Stimulated activated naive B cell treated with anti-CD40 and anti-IgM and Interleukin-4, amounts not matched to agents 10 μg/mL and 1 μg/mL and 100 μg/mL, for 72 hours (primary cell): ENCODE results near the gene VKORC1.

Experiments
- ATAC-seq, 2 donors: fragments of 150-1000 bp; cut with Tn5 transposase; replicated peaks; 2 replicates each; pipeline ENCODE4 v1.10.0; 2021; ENCODE audit warnings: moderate library complexity in 1 of 2
- DNase-seq: peaks from one replicate; pipeline ENCODE4 v3.0.0; 2021
- H3K27ac Mint-ChIP-seq: one replicate; pipeline ENCODE4 v1.8.0; 2022; ENCODE audit warnings: mild to moderate bottlenecking, mixed read lengths
- H3K27me3 Mint-ChIP-seq, 2 donors: one replicate each; pipeline ENCODE4 v1.8.0; 2022; ENCODE audit warnings: mixed read lengths in 2 of 2
- H3K36me3 Mint-ChIP-seq, 2 donors: one replicate each; pipeline ENCODE4 v1.8.0; 2022; ENCODE audit warnings: mixed read lengths in 2 of 2, mild to moderate bottlenecking in 1 of 2
- H3K4me1 Mint-ChIP-seq, 2 donors: one replicate each; pipeline ENCODE4 v1.8.0; 2022; ENCODE audit warnings: mixed read lengths in 2 of 2, mild to moderate bottlenecking in 1 of 2
- H3K4me3 Mint-ChIP-seq, 2 donors: one replicate each; pipeline ENCODE4 v1.8.0; 2022; ENCODE audit warnings: mild to moderate bottlenecking in 2 of 2, mixed read lengths in 2 of 2, moderate library complexity in 1 of 2
- H3K9me3 Mint-ChIP-seq, 2 donors: one replicate each; pipeline ENCODE4 v1.8.0; 2022; ENCODE audit warnings: mixed read lengths in 2 of 2, mild to moderate bottlenecking in 1 of 2

Gene VKORC1

DNA sequence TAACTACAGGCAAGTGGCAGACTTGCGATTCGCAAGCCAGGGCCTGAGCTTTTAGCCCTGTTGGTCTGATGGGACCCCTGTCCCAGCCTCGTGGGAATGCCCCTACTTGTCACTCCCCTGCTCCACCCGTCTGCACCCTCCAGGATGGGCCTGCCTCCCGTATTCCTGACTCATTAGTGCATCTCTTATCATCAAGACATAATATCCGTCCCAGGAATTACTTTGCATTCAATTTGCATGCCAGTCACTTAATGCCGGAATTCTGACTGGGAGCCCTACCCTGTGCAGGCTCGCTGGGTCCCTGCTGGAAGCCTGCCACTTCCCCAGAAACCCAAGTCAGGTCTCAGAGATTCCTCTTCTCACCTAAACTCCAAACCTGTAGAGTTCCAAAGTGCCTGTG is 9.2 kb downstream of the VKORC1 start:
- DNase-seq (no peak), ATAC-seq (no peak)
- peaks cover 12 to 24% of the 10 kb centered on the region in 2 donors for H3K4me1 Mint-ChIP-seq
- H3K9me3 Mint-ChIP-seq, result no peaks in the 10 kb centered on the region
- no peaks in the 10 kb centered on the region for H3K27me3 Mint-ChIP-seq
- H3K4me3 Mint-ChIP-seq, result no peak overlapping the region
- no peak overlapping the region for H3K27ac Mint-ChIP-seq
- H3K36me3 Mint-ChIP-seq, result peaks cover 18 to 23% of the 10 kb centered on the region in 2 donors

DNA sequence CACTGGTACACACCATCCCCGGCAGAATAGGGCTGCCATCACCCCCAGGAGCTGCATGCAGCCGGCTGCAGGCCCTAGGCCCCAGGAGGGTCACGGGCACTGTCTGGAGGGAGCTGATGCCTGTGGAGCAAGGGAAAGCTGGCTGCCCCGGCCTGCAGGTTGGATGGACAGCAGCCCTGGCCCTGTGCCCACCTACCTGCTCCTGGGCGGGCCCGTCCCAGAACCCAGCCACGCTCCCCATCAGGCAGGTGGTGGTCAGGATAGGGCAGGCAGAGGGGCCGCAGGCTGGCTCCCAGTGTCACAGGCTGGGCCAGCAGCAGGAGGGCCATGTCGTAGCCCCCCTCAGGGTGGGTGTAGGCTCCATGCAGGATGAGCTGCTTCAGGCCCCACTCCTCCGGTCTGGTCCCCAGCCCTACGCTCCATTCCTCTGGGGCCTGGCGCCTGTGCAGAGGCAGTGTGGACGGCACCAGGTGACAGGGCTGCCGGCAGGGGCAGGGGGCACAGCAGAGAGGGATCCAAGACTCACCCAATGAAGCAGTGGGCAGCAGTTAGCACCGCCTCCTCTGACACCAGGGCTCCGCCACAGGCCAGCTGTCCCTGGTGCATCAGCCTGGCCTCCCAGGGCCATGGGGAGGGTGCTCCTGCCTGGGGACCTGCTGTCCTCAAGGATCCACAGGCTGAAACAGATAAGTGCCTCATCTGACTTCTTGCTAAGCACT is 9.9 kb downstream of the VKORC1 start:
- no peak overlapping the region for H3K4me3 Mint-ChIP-seq
- H3K36me3 Mint-ChIP-seq, result peaks cover 22 to 26% of the 10 kb centered on the region in 2 donors
- DNase-seq, result no peak
- peaks cover 14 to 26% of the 10 kb centered on the region in 2 donors for H3K4me1 Mint-ChIP-seq
- no peaks in the 10 kb centered on the region for H3K27me3 Mint-ChIP-seq
- peak overlapping the region; percentile 80 for H3K27ac Mint-ChIP-seq
- ATAC-seq, result peak in 1 of 2 donors; percentile 6
- H3K9me3 Mint-ChIP-seq, result no peaks in the 10 kb centered on the region

DNA sequence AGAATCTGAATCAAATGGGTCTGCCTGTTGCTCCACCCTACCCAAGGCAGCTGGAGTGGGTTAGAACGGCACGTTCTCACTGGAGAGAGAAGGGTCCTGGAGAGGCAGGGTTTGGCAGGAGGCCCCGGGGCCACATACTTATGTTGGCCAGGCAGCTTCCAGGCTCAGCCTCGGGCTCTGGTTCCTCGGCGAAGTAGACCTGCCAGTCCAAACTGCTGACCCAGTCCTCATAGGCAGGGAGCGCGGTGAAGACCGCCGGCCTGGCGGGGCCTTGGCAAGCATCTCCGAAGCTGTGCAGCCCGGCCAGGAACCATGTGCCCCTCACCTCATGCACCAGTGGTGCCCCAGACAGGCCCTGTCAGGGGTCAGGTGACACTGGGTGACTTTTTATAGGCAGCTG is 10.6 kb downstream of the VKORC1 start:
- H3K9me3 Mint-ChIP-seq, result no peaks in the 10 kb centered on the region
- H3K36me3 Mint-ChIP-seq, result peaks cover 22 to 30% of the 10 kb centered on the region in 2 donors
- no peaks in the 10 kb centered on the region for H3K27me3 Mint-ChIP-seq
- ATAC-seq, result no peak
- peaks cover 17 to 26% of the 10 kb centered on the region in 2 donors for H3K4me1 Mint-ChIP-seq
- DNase-seq, result no peak
- H3K4me3 Mint-ChIP-seq, result no peak overlapping the region
- peak overlapping the region; percentile 80 for H3K27ac Mint-ChIP-seq

DNA sequence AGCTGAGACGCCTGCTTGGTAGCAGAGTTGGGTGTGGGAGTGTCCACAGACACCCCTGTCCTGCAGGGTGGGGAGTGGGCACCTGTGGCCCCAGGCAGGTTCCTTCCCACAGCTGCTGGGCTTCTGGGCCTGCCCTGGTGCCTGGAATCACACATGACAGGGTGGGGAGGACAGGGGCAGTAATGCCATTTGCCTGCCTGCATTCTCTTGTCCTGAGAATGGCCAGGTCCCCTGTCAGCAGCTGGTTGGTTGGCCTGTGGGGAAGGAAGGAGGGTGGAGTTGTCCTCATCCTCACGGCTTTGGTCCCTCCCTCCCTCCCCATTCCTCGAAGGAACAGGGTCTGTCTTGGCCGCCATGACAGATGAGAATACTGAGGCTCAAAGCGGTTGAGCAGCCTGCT is 11.0 kb downstream of the VKORC1 start:
- peaks cover 20 to 26% of the 10 kb centered on the region in 2 donors for H3K4me1 Mint-ChIP-seq
- no peak overlapping the region for H3K27ac Mint-ChIP-seq

DNA sequence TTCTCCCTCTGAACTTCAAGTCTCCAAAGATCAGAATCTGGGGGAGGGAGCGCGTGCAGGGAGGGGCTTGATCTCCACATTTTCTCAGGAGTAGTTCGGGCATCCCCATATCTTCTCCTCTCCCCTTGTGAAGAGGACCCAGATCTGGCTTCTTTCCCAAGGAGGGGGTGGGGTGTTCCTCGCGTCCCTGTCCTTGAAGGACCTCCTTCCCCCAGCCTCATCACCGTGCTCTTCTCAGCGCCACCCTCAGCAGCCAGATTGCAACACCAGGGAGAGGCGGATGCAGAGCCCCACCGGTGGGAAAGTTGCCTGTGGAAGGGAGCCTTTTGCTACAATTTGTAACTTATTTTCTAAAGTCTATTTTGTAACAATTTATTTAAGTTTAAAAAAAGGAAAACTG is 11.5 kb downstream of the VKORC1 start:
- Mint-ChIP-seq H3K36me3 (peaks cover 23 to 39% of the 10 kb centered on the region in 2 donors), H3K4me3 (no peak overlapping the region), H3K27me3 (no peaks in the 10 kb centered on the region), H3K4me1 (peaks cover 20 to 26% of the 10 kb centered on the region in 2 donors), H3K27ac (no peak overlapping the region), H3K9me3 (no peaks in the 10 kb centered on the region)
- DNase-seq, result no peak
- no peak for ATAC-seq

More for the DNA sequence above, 11.0 kb downstream of the VKORC1 start:
- no peaks in the 10 kb centered on the region for H3K9me3 Mint-ChIP-seq
- DNase-seq (no peak), ATAC-seq (no peak)
- no peak overlapping the region for H3K4me3 Mint-ChIP-seq
- H3K36me3 Mint-ChIP-seq, result peaks cover 22 to 34% of the 10 kb centered on the region in 2 donors
- no peaks in the 10 kb centered on the region for H3K27me3 Mint-ChIP-seq

DNA sequence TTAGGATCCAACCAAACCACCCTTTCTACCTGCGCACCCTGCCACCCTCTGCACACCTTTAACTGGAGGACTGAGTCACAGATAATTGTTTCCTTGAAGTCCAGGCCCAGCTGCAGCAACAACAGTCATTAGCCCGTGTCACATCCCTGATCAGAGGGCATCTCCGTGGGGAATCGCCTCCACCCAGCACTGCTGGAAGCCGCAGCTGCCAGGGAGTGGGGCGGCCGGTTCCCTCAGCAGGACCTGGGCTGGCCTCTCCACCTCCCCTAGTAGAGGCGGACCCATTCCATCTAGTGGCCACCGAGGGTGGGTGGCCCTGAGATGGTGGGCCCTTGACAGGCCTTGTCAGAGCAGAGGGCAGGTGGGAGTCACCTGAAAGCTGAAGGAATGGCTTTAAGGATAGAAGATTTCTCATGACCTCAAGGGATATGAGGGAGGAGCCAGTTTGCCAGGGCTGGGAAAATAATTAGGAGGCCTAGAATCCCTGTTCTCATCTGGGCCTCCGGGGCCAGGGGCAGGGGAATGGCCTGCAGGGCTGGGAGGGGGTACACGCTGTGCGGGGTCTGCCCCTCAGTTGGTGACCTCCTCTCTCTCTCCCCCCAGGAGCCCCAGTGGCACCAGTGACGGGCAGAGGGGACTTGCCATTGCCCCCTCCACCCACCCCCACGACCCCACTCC is 12.1 kb downstream of the VKORC1 start:
- ATAC-seq, result no peak
- H3K4me3 Mint-ChIP-seq, result no peak overlapping the region

DNA sequence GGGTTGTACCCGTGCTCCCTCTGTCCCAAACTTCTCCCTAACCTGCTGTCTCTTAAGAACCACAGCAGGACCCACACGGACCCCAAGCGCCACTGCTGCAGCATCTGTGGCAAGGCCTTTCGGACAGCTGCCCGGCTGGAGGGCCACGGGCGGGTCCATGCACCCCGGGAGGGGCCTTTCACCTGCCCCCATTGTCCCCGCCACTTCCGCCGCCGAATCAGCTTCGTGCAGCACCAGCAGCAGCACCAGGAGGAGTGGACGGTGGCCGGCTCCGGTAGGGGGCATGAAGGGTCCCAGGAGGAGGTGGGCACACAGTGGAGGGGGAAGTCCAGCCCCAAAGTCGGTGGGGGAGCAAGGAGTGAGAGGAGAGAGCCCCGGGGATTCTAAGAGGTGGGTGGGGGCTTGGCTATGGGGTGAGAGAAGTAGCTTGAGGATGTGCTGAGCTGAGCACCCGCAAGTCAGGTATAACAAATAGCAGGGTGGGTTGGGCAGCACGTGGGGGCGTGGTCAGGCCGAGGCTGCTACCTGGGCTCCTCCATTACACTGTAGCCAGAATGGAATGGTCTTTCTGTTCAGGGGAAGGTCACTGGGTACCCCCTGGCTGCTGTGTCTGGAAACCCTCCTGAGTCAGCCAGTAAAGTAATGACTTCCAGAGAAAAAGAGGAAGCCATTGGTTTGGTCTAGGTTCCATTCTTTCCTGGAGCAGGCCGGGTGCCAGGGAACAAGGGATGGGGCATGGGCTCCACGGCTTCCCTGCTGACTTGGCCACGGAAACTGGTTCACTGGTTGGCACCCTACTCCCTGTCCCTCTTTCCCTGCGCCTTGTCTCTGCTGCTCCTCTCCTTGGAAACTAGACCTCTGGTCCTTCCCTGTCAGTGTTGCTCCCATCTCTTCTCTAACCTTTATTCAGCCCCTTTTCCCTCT is 12.9 kb downstream of the VKORC1 start:
- Mint-ChIP-seq H3K4me1 (peaks cover 26% of the 10 kb centered on the region in 2 donors), H3K4me3 (no peak overlapping the region), H3K9me3 (no peaks in the 10 kb centered on the region), H3K36me3 (peaks cover 27 to 49% of the 10 kb centered on the region in 2 donors), H3K27me3 (no peaks in the 10 kb centered on the region), H3K27ac (peak overlapping the region; percentile 75)
- no peak for ATAC-seq
- DNase-seq, result no peak

More for the DNA sequence above, 12.1 kb downstream of the VKORC1 start:
- Mint-ChIP-seq H3K36me3 (peaks cover 27 to 44% of the 10 kb centered on the region in 2 donors), H3K27me3 (no peaks in the 10 kb centered on the region), H3K27ac (peak overlapping the region; percentile 11), H3K4me1 (peaks cover 26% of the 10 kb centered on the region in 2 donors), H3K9me3 (no peaks in the 10 kb centered on the region)
- no peak for DNase-seq

DNA sequence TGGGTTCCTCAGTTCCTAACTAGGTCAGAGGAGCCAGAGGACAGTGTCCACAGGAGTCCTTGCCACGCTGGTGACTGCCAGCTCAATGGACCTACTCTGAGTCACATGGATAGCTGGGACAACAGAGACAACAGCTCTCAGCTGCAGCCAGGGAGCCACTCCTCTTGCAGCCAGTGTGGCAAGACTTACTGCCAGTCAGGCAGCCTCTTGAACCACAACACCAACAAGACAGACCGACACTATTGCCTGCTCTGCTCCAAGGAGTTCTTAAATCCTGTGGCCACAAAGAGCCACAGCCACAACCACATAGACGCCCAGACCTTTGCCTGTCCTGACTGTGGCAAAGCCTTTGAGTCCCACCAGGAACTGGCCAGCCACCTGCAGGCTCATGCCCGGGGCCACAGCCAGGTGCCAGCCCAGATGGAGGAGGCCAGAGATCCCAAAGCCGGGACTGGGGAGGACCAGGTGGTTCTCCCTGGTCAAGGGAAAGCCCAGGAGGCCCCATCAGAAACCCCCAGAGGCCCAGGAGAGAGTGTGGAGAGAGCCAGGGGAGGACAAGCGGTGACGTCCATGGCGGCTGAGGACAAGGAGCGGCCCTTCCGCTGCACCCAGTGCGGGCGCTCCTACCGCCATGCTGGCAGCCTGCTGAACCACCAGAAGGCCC is 13.7 kb downstream of the VKORC1 start:
- DNase-seq, result no peak
- H3K27ac Mint-ChIP-seq, result peak overlapping the region; percentile 75
- ATAC-seq, result no peak
- no peaks in the 10 kb centered on the region for H3K27me3 Mint-ChIP-seq
- H3K4me3 Mint-ChIP-seq, result no peak overlapping the region
- H3K9me3 Mint-ChIP-seq, result no peaks in the 10 kb centered on the region
- peaks cover 27 to 49% of the 10 kb centered on the region in 2 donors for H3K36me3 Mint-ChIP-seq
- H3K4me1 Mint-ChIP-seq, result peaks cover 27 to 31% of the 10 kb centered on the region in 2 donors

DNA sequence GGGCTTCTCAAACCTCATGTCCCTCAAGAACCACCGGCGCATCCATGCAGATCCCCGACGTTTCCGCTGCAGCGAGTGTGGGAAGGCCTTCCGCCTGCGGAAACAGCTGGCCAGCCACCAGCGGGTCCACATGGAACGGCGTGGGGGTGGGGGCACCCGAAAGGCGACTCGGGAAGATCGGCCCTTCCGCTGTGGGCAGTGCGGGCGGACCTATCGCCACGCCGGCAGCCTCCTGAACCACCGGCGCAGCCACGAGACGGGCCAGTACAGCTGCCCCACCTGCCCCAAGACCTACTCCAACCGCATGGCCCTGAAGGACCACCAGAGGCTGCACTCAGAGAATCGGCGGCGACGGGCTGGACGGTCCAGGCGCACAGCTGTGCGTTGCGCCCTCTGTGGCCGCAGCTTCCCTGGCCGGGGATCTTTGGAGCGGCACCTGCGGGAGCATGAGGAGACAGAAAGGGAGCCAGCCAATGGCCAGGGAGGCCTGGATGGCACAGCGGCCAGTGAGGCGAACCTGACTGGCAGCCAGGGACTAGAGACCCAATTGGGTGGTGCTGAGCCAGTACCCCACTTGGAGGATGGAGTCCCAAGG is 14.5 kb downstream of the VKORC1 start:
- Mint-ChIP-seq H3K9me3 (no peaks in the 10 kb centered on the region), H3K27me3 (no peaks in the 10 kb centered on the region), H3K4me3 (no peak overlapping the region), H3K36me3 (peaks cover 24 to 49% of the 10 kb centered on the region in 2 donors), H3K4me1 (peaks cover 23 to 37% of the 10 kb centered on the region in 2 donors), H3K27ac (no peak overlapping the region)
- no peak for ATAC-seq
- no peak for DNase-seq

DNA sequence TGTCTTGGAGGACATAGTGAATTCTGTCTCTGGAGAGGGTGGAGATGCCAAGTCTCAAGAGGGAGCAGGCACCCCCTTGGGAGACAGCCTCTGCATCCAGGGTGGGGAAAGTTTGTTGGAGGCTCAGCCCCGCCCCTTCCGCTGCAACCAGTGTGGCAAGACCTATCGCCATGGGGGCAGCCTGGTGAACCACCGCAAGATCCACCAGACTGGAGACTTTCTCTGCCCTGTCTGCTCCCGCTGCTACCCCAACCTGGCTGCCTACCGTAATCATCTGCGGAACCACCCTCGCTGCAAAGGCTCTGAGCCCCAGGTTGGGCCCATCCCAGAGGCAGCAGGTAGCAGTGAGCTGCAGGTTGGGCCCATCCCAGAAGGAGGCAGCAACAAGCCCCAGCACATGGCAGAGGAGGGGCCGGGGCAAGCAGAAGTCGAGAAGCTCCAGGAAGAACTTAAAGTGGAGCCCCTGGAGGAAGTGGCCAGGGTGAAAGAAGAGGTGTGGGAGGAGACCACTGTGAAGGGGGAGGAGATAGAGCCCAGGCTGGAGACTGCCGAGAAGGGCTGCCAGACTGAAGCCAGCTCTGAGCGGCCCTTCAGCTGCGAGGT is 15.2 kb downstream of the VKORC1 start:
- no peak for DNase-seq
- Mint-ChIP-seq H3K4me3 (no peak overlapping the region), H3K9me3 (no peaks in the 10 kb centered on the region), H3K27me3 (no peaks in the 10 kb centered on the region), H3K36me3 (peaks cover 27 to 54% of the 10 kb centered on the region in 2 donors), H3K27ac (no peak overlapping the region), H3K4me1 (peaks cover 29 to 44% of the 10 kb centered on the region in 2 donors)
- no peak for ATAC-seq

DNA sequence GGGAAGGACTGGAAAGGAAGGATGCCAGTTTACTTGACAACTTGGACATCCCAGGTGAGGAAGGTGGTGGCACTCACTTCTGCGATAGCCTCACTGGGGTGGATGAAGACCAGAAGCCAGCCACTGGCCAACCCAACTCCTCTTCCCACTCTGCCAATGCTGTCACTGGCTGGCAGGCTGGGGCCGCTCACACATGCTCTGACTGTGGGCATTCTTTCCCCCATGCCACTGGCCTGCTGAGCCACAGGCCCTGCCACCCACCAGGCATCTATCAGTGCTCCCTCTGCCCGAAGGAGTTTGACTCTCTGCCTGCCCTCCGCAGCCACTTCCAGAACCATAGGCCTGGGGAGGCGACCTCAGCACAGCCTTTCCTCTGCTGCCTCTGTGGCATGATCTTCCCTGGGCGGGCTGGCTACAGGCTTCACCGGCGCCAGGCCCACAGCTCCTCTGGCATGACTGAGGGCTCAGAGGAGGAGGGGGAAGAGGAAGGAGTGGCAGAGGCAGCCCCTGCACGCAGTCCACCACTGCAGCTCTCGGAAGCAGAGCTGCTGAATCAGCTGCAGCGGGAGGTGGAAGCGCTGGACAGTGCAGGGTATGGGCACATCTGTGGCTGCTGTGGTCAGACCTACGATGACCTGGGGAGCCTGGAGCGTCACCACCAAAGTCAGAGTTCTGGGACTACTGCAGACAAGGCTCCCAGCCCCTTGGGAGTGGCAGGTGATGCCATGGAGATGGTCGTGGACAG is 15.8 kb downstream of the VKORC1 start:
- no peak overlapping the region for H3K4me3 Mint-ChIP-seq
- no peak for ATAC-seq
- H3K4me1 Mint-ChIP-seq, result peaks cover 30 to 46% of the 10 kb centered on the region in 2 donors
- no peaks in the 10 kb centered on the region for H3K27me3 Mint-ChIP-seq
- H3K27ac Mint-ChIP-seq, result no peak overlapping the region
- no peak for DNase-seq
- H3K36me3 Mint-ChIP-seq, result peaks cover 25 to 55% of the 10 kb centered on the region in 2 donors
- no peaks in the 10 kb centered on the region for H3K9me3 Mint-ChIP-seq

DNA sequence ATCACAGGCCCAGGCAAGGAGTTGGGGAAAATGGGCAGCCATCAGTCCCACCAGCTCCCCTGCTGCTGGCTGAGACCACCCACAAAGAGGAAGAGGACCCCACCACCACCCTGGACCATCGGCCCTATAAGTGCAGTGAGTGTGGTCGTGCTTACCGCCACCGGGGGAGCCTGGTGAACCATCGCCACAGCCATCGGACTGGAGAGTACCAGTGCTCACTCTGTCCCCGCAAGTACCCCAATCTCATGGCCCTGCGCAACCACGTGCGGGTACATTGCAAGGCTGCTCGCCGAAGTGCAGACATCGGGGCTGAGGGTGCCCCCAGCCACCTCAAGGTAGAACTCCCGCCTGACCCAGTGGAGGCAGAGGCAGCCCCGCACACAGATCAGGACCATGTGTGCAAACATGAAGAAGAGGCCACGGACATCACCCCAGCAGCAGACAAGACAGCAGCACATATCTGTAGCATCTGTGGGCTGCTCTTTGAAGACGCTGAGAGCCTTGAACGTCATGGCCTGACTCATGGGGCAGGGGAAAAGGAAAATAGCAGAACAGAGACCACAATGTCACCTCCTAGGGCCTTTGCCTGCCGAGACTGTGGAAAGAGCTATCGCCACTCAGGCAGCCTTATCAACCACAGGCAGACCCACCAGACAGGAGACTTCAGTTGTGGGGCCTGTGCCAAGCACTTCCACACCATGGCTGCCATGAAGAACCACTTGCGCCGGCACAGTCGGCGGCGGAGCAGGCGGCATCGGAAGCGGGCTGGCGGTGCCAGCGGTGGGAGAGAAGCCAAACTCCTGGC is 16.8 kb downstream of the VKORC1 start:
- no peak overlapping the region for H3K4me3 Mint-ChIP-seq
- DNase-seq (no peak), ATAC-seq (no peak)
- H3K27me3 Mint-ChIP-seq, result no peaks in the 10 kb centered on the region
- H3K27ac Mint-ChIP-seq, result peak overlapping the region; percentile 56
- H3K4me1 Mint-ChIP-seq, result peaks cover 30 to 45% of the 10 kb centered on the region in 2 donors
- peaks cover 22 to 55% of the 10 kb centered on the region in 2 donors for H3K36me3 Mint-ChIP-seq
- H3K9me3 Mint-ChIP-seq, result no peaks in the 10 kb centered on the region
